Endothelial cell of umbilical vein (primary cell): ENCODE data around the gene GSG1L.

Source experiments
- EZH2 ChIP-seq: IDR thresholded peaks from 2 replicates; pipeline ENCODE4 v1.6.1; 2012; ENCODE audit warnings: borderline replicate concordance, low read depth, mild to moderate bottlenecking, moderate library complexity, low read length, inconsistent platforms; ENCODE audit not compliant: severe bottlenecking
- MYC ChIP-seq: IDR thresholded peaks from one replicate; pipeline ENCODE4 v1.6.1; 2011; ENCODE audit warnings: mild to moderate bottlenecking, low read depth, low read length
- POLR2A ChIP-seq: IDR thresholded peaks from 2 replicates; pipeline ENCODE4 v1.6.1; 2012; ENCODE audit warnings: low read depth, mild to moderate bottlenecking, control low read depth, low read length
- POLR2AphosphoS5 ChIP-seq: IDR thresholded peaks from 2 replicates; pipeline ENCODE4 v1.6.1; 2012; ENCODE audit warnings: low read depth, mild to moderate bottlenecking, control low read depth, low read length, moderate library complexity; ENCODE audit not compliant: insufficient read depth
- TF ChIP-seq, protein P1 (sequence below), 2 donors: IDR thresholded peaks; 1 replicate in 1 of 2; 2 replicates in 1 of 2; pipeline ENCODE4 v1.5.1; 2011; ENCODE audit warnings: low read length in 2 of 2, mild to moderate bottlenecking in 2 of 2, moderate library complexity in 2 of 2, control low read depth in 1 of 2, inconsistent platforms in 1 of 2, low read depth in 1 of 2; ENCODE audit not compliant: insufficient read depth in 1 of 2; ENCODE audit errors: extremely low read depth in 1 of 2

DNA sequence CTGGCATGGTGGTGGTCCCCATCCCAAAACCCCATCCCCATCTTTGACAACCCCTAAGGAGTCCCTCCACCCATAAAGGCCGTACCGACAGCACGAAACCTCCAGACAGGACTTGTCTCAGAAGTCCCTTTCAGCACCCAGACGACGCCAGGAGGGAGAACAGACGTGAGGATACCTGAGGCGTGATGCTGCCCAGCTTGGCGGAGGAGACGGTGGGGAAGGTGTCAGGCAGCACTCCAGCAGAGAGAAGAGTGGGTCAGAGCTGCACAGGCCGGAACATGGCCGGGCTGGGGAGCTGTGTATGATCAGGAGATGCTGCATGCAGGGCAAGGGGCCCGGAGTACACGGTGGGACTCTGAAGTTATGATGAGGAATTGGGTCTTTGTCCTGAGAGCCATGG lies 244.2 kb downstream of the GSG1L start:
- no peak for TF ChIP-seq POLR2AphosphoS5
- TF ChIP-seq, protein P1, sequence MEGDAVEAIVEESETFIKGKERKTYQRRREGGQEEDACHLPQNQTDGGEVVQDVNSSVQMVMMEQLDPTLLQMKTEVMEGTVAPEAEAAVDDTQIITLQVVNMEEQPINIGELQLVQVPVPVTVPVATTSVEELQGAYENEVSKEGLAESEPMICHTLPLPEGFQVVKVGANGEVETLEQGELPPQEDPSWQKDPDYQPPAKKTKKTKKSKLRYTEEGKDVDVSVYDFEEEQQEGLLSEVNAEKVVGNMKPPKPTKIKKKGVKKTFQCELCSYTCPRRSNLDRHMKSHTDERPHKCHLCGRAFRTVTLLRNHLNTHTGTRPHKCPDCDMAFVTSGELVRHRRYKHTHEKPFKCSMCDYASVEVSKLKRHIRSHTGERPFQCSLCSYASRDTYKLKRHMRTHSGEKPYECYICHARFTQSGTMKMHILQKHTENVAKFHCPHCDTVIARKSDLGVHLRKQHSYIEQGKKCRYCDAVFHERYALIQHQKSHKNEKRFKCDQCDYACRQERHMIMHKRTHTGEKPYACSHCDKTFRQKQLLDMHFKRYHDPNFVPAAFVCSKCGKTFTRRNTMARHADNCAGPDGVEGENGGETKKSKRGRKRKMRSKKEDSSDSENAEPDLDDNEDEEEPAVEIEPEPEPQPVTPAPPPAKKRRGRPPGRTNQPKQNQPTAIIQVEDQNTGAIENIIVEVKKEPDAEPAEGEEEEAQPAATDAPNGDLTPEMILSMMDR (IDR thresholded peaks at IDR 0.05; ENCODE audit: extremely low read depth in 1 of 2, insufficient read depth in 1 of 2, low read depth in 1 of 2, low read length in 2 of 2): no peak
- TF ChIP-seq POLR2A: no peak
- no peak for TF ChIP-seq MYC
- no peak for TF ChIP-seq EZH2
